Smooth muscle cell of the brain vasculature (primary cell): ENCODE data around the gene PELO.

Experiments
- DNase-seq: peaks from one replicate; pipeline ENCODE4 v3.0.0-alpha.2; 2012; ENCODE audit warnings: low read depth, low spot score

Gene PELO

GRCh38 chr5:52827815-52828214 lies 40.1 kb downstream of the PELO start:
- no peak for DNase-seq

GRCh38 chr5:52829664-52830063 lies 41.9 kb downstream of the PELO start:
- DNase-seq: no peak

- DNase-seq: no peak
Measured at GRCh38 chr5:52830650-52831049, 42.9 kb downstream of the PELO start.

GRCh38 chr5:52831786-52832511 lies 44.2 kb downstream of the PELO start:
- DNase-seq: no peak

GRCh38 chr5:52834320-52834719 lies 46.6 kb downstream of the PELO start:
- no peak for DNase-seq

GRCh38 chr5:52837068-52837467 lies 49.4 kb downstream of the PELO start:
- no peak for DNase-seq
